ENCODE measurements around the gene PIGK. TPM values are rescaled to one million over a fixed set of nuclear protein-coding genes. Genes with fewer than 3 reads are reported as not detected.

Gene PIGK
- total and polyA plus RNA-seq, 5 donors = 20.9 to 40.1 (median 36.0) TPM

GRCh38 chr1:77146270-77146669 is 73.0 kb downstream of the PIGK start:
- Histone ChIP-seq H3K27ac (ENCODE audit: low read length) (no peak overlapping the region), H3K27me3 (ENCODE audit: control insufficient read depth, insufficient read depth) (no peaks in the 10 kb centered on the region), H3K9me3 (ENCODE audit: control insufficient read depth, low read length) (no peaks in the 10 kb centered on the region), H3K4me1 (ENCODE audit: control insufficient read depth, insufficient read depth, low read length) (no peaks in the 10 kb centered on the region), H3K4me3 (ENCODE audit: low read length) (no peak overlapping the region)
- 97% methylated on average over 5 of the region's 5 CpGs for WGBS
- intact Hi-C loops (cut with DNase I) = loop anchor here in 3 of 4 donors (5.0 to 10.0 kb wide), 2 partner anchors 386 to 821 kb away; no protein-coding TSS in a partner anchor
- DNase-seq (no peak), ATAC-seq (no peak)

GRCh38 chr1:77143529-77144121 is 75.6 kb downstream of the PIGK start:
- H3K9me3 ChIP-seq (ENCODE audit: control insufficient read depth, low read length) = no peaks in the 10 kb centered on the region
- H3K4me1 ChIP-seq (ENCODE audit: control insufficient read depth, insufficient read depth, low read length) = no peaks in the 10 kb centered on the region
- DNase-seq = no peak
- 58% methylated on average over 2 of the region's 2 CpGs for WGBS
- no peaks in the 10 kb centered on the region for H3K27me3 ChIP-seq (ENCODE audit: control insufficient read depth, insufficient read depth)
- no peak for ATAC-seq
- H3K4me3 ChIP-seq (ENCODE audit: low read length) = no peak overlapping the region
- no peak overlapping the region for H3K27ac ChIP-seq (ENCODE audit: low read length)
- intact Hi-C loops (cut with DNase I) = loop anchor here in 1 of 4 donors (10.0 kb wide), 1 partner anchor 819 kb away; no protein-coding TSS in a partner anchor

DNA sequence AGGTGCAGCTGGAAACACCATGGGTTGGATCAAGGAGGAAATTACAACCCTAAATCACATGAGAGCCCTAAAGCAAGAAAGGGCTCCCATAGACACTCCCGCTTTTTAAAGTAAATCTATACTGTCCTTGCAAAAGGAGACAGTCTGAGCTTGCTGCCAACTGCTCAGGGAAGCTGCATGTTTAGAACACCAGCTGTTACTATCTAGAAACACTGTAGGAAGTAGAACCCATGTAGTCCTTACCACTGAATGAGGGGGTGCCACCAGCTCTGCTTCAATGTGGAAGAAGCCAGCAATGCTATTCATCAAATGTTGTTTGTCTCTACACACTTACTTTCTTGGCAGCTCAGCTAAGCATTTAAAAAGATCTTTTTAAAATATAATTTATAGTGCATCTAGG is 79.8 kb downstream of the PIGK start:
- intact Hi-C loops (cut with DNase I) = loop anchor here in 1 of 4 donors (10.0 kb wide), 2 partner anchors 985 to 1145 kb away; no protein-coding TSS in a partner anchor

GRCh38 chr1:77134359-77134758 is 84.9 kb downstream of the PIGK start:
- Histone ChIP-seq H3K4me3 (ENCODE audit: low read length) (no peak overlapping the region), H3K27ac (ENCODE audit: low read length) (no peak overlapping the region), H3K27me3 (ENCODE audit: control insufficient read depth, insufficient read depth) (no peaks in the 10 kb centered on the region), H3K9me3 (ENCODE audit: control insufficient read depth, low read length) (no peaks in the 10 kb centered on the region), H3K4me1 (ENCODE audit: control insufficient read depth, insufficient read depth, low read length) (peaks cover 2% of the 10 kb centered on the region)
- ATAC-seq (no peak), DNase-seq (peak in 1 of 3 donors; percentile 22)
- WGBS = 77% methylated on average over 2 of the region's 2 CpGs
- intact Hi-C loops (cut with DNase I) = loop anchor here in 1 of 4 donors (10.0 kb wide), 2 partner anchors 980 to 1140 kb away; no protein-coding TSS in a partner anchor

More for the DNA sequence above, 79.8 kb downstream of the PIGK start:
- ATAC-seq (no peak), DNase-seq (no peak)
- H3K4me1 ChIP-seq (ENCODE audit: control insufficient read depth, insufficient read depth, low read length) = peaks cover under 1% of the 10 kb centered on the region
- H3K27me3 ChIP-seq (ENCODE audit: control insufficient read depth, insufficient read depth) = no peaks in the 10 kb centered on the region
- H3K27ac ChIP-seq (ENCODE audit: low read length) = no peak overlapping the region
- H3K9me3 ChIP-seq (ENCODE audit: control insufficient read depth, low read length) = no peaks in the 10 kb centered on the region
- no peak overlapping the region for H3K4me3 ChIP-seq (ENCODE audit: low read length)
- WGBS = 98% methylated on average over 1 of the region's 1 CpG

DNA sequence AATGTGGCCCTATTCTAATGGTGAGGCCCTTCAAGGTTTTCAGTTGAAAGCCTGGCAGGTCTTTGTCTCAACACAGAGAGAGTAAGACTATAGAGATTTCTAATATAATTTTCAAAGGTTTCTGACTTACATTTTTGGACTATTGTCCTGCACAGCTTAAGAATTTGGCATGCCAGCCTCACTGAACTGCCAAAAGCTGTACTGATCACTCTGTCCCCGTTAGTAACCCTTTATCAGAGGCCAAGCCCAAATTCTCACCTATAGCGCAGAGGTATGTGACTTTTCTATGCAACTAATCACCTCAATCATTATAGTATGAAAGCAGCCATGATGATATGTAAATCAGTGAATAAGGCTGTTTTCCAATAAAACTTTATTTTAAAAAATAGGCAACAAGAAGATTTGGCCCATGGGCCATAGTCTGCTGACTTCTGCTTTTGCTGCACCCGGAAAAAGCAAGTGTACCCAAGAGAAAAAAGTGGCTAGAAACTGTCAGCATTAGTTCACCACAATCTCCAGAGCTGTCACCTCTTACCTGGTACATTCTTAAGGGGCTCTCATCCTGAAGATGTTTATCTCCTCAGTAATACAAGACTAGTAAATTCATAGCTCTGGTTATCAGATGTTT is 85.4 kb downstream of the PIGK start:
- H3K27ac ChIP-seq (ENCODE audit: low read length) = no peak overlapping the region
- intact Hi-C loops (cut with DNase I) = loop anchor here in 1 of 4 donors (10.0 kb wide), 2 partner anchors 979 to 1139 kb away; no protein-coding TSS in a partner anchor
- no peaks in the 10 kb centered on the region for H3K27me3 ChIP-seq (ENCODE audit: control insufficient read depth, insufficient read depth)
- ATAC-seq (peak in 1 of 2 donors; percentile 57), DNase-seq (no peak)
- peaks cover 2% of the 10 kb centered on the region for H3K4me1 ChIP-seq (ENCODE audit: control insufficient read depth, insufficient read depth, low read length)
- H3K9me3 ChIP-seq (ENCODE audit: control insufficient read depth, low read length) = no peaks in the 10 kb centered on the region
- no peak overlapping the region for H3K4me3 ChIP-seq (ENCODE audit: low read length)
- WGBS = 79% methylated on average over 3 of the region's 3 CpGs

DNA sequence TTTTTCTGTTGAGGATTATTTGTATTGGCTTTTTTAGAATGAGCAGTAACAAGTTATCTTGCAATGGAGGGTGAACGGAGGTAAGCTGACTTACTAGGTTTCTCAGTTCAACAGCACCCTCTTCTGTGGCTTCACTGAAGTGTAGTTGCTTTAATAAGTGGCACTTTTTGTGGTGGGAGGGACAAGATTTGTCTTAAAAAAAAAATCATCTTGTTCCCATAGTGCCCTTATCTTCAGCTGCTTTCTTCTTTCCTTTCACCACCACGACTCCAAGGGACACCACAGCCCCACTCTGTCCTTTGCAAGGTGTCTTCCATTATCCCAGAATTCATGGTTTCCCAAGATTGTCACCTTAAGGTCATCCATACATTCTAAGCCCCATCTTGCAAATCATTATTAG is 92.9 kb downstream of the PIGK start:
- ATAC-seq (peak; percentile 62 to 67), DNase-seq (no peak)
- Histone ChIP-seq H3K4me3 (ENCODE audit: low read length) (no peak overlapping the region), H3K9me3 (ENCODE audit: control insufficient read depth, low read length) (no peaks in the 10 kb centered on the region), H3K4me1 (ENCODE audit: control insufficient read depth, insufficient read depth, low read length) (no peaks in the 10 kb centered on the region), H3K27me3 (ENCODE audit: control insufficient read depth, insufficient read depth) (no peaks in the 10 kb centered on the region), H3K27ac (ENCODE audit: low read length) (no peak overlapping the region)
- intact Hi-C loops (cut with DNase I) = loop anchor here in 3 of 4 donors (5.0 to 10.0 kb wide), 3 partner anchors 792 to 974 kb away; no protein-coding TSS in a partner anchor
- WGBS = 13% methylated on average over 2 of the region's 2 CpGs

GRCh38 chr1:77121503-77121902 is 97.7 kb downstream of the PIGK start:
- WGBS = 88% methylated on average over 1 of the region's 1 CpG
- intact Hi-C loops (cut with DNase I) = loop anchor here in 3 of 4 donors (10.0 kb wide), 2 partner anchors 787 to 967 kb away; no protein-coding TSS in a partner anchor
- DNase-seq (no peak), ATAC-seq (no peak)
- no peaks in the 10 kb centered on the region for H3K27me3 ChIP-seq (ENCODE audit: control insufficient read depth, insufficient read depth)
- no peak overlapping the region for H3K27ac ChIP-seq (ENCODE audit: low read length)
- no peaks in the 10 kb centered on the region for H3K4me1 ChIP-seq (ENCODE audit: control insufficient read depth, insufficient read depth, low read length)
- H3K9me3 ChIP-seq (ENCODE audit: control insufficient read depth, low read length) = no peaks in the 10 kb centered on the region
- no peak overlapping the region for H3K4me3 ChIP-seq (ENCODE audit: low read length)

DNA sequence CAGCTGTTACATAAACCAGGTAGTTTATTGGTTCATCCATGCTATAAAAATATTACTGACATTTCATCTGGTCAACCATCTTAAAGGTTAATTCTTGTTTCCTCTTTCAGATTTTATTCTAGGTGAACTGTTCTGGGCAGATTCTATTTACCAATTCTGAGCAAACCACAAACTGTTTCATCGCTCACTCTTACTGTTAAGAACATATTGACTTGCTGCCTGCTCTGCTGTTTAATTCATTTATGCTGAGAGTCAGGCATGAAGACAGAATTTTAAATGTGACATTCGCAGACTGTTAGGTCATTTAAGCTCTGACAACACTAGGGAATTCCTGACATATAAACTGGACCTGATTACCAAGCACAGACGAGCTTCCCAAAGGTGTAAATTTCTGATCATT is 98.3 kb downstream of the PIGK start:
- DNase-seq = no peak
- no peaks in the 10 kb centered on the region for H3K4me1 ChIP-seq (ENCODE audit: control insufficient read depth, insufficient read depth, low read length)
- WGBS = 93% methylated on average over 3 of the region's 3 CpGs
- no peak overlapping the region for H3K4me3 ChIP-seq (ENCODE audit: low read length)
- H3K9me3 ChIP-seq (ENCODE audit: control insufficient read depth, low read length) = no peaks in the 10 kb centered on the region
- H3K27ac ChIP-seq (ENCODE audit: low read length) = no peak overlapping the region
- no peak for ATAC-seq
- intact Hi-C loops (cut with DNase I) = loop anchor here in 3 of 4 donors (10.0 kb wide), 2 partner anchors 786 to 966 kb away; no protein-coding TSS in a partner anchor
- H3K27me3 ChIP-seq (ENCODE audit: control insufficient read depth, insufficient read depth) = no peaks in the 10 kb centered on the region

GRCh38 chr1:77118712-77119111 is 100.5 kb downstream of the PIGK start:
- intact Hi-C loops (cut with DNase I) = no loop called here
- Histone ChIP-seq H3K27me3 (ENCODE audit: control insufficient read depth, insufficient read depth) (no peaks in the 10 kb centered on the region), H3K4me3 (ENCODE audit: low read length) (no peak overlapping the region), H3K9me3 (ENCODE audit: control insufficient read depth, low read length) (no peaks in the 10 kb centered on the region), H3K27ac (ENCODE audit: low read length) (no peak overlapping the region), H3K4me1 (ENCODE audit: control insufficient read depth, insufficient read depth, low read length) (no peaks in the 10 kb centered on the region)
- WGBS = 97% methylated on average over 4 of the region's 4 CpGs
- no peak for DNase-seq
- no peak for ATAC-seq

GRCh38 chr1:77104672-77105071 is 114.6 kb downstream of the PIGK start:
- whole genome bisulfite sequencing = 96% methylated on average over 10 of the region's 10 CpGs

DNA sequence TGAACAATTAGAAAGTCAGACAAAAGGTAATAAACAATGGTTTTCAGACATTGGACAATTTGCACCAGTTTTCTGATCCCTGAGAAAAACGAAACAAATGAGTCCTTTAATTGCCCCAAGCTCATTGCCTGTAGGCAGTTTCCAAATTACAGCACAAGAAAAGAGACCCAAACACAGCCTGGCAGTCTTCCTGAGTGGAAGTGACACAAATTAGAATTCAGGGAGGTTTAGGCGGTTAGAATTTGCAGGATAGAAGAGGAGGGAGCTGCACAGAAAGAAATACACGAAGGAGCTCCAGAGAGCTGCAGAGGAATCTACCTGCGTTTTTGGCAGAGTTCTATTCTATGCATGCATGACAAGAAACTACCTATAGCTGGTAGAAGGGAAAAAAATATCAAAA is 115.7 kb downstream of the PIGK start:
- Histone ChIP-seq H3K9me3 (ENCODE audit: control insufficient read depth, low read length) (no peaks in the 10 kb centered on the region), H3K27ac (ENCODE audit: low read length) (no peak overlapping the region), H3K4me1 (ENCODE audit: control insufficient read depth, insufficient read depth, low read length) (no peaks in the 10 kb centered on the region), H3K27me3 (ENCODE audit: control insufficient read depth, insufficient read depth) (no peaks in the 10 kb centered on the region), H3K4me3 (ENCODE audit: low read length) (no peak overlapping the region)
- no peak for ATAC-seq
- DNase-seq = no peak
- 91% methylated on average over 4 of the region's 4 CpGs for WGBS
- intact Hi-C loops (cut with DNase I) = no loop called here

More at GRCh38 chr1:77104672-77105071, 114.6 kb downstream of the PIGK start:
- no peak overlapping the region for H3K27ac ChIP-seq (ENCODE audit: low read length)
- no peaks in the 10 kb centered on the region for H3K27me3 ChIP-seq (ENCODE audit: control insufficient read depth, insufficient read depth)
- no peak for DNase-seq
- no peak for ATAC-seq
- no peaks in the 10 kb centered on the region for H3K4me1 ChIP-seq (ENCODE audit: control insufficient read depth, insufficient read depth, low read length)
- intact Hi-C loops (cut with DNase I) = no loop called here
- no peak overlapping the region for H3K4me3 ChIP-seq (ENCODE audit: low read length)
- H3K9me3 ChIP-seq (ENCODE audit: control insufficient read depth, low read length) = no peaks in the 10 kb centered on the region

All from right cardiac atrium (tissue), 5 donors.